GM21515 (cell line): ENCODE measurements around the gene ANXA10.

Experiments used
- ATAC-seq: cut with Tn5 transposase; IDR thresholded peaks from one replicate; pipeline ENCODE4 v1.9.1; 2021; ENCODE audit not compliant: unreplicated experiment

Gene ANXA10

DNA sequence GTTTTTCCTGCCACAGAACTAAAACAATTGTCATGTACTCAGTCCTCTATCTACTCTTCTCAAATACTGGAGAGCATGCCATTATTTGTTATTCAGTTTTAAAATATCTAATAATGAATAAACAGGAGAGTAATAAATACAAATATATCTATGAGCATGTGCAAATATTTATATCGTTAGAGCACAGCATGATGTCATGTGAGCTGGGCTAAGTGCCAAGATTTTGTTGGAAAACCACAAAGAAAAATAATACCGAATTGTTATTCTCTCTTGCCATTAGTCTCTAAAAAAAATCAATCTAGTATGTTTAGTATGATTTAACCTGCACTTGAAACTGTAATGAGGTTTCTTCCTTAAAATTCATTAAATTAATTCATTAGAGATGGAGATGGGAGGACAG lies 129.0 kb downstream of the ANXA10 start:
- ATAC-seq, result no peak
